Measurements from ENCODE around the gene MERTK. TPM values are rescaled to one million over a fixed set of nuclear protein-coding genes. Genes with fewer than 3 reads are reported as not detected.

MERTK gene
- total and polyA plus RNA-seq, 2 experiments from 2014 or later = 16.4 to 29.6 TPM

GRCh38 chr2:111984213-111984604, 85.8 kb downstream of the MERTK start:
- no peaks in the 10 kb centered on the region for H3K27me3 ChIP-seq
- H3K4me3 ChIP-seq = no peak overlapping the region
- H3K4me2 ChIP-seq = no peak overlapping the region
- H3K79me2 ChIP-seq = no peaks in the 10 kb centered on the region
- H3K36me3 ChIP-seq (replicated peaks; ENCODE audit: insufficient read depth, low read depth) = no peaks in the 10 kb centered on the region
- DNase-seq (ENCODE audit: low spot score) = no peak
- TF ChIP-seq EZH2 (IDR thresholded peaks at IDR 0.05; ENCODE audit: borderline replicate concordance) = no peak
- TF ChIP-seq CTCF (IDR thresholded peaks at IDR 0.05; ENCODE audit: poor library complexity) = no peak
- WGBS (ENCODE audit: low lambda C conversion rate, missing lambda C conversion rate) = 73% methylated on average over 4 of the region's 4 CpGs
- no peaks in the 10 kb centered on the region for H3K9me2 ChIP-seq (replicated peaks; ENCODE audit: insufficient read depth)
- H3K27ac ChIP-seq = peak overlapping the region; percentile 72
- no peaks in the 10 kb centered on the region for H4K20me1 ChIP-seq (ENCODE audit: insufficient read depth, poor library complexity, severe bottlenecking)
- H3K9me3 ChIP-seq (ENCODE audit: low read depth) = no peaks in the 10 kb centered on the region
- no peak overlapping the region for H2AFZ ChIP-seq
- peaks cover 24% of the 10 kb centered on the region for H3K4me1 ChIP-seq (ENCODE audit: insufficient read depth)

GRCh38 chr2:111985514-111985913, 87.1 kb downstream of the MERTK start:
- Histone ChIP-seq H3K79me2 (no peaks in the 10 kb centered on the region), H3K9me3 (ENCODE audit: low read depth) (no peaks in the 10 kb centered on the region), H3K4me3 (no peak overlapping the region), H2AFZ (no peak overlapping the region), H3K36me3 (replicated peaks; ENCODE audit: insufficient read depth, low read depth) (no peaks in the 10 kb centered on the region), H3K27me3 (no peaks in the 10 kb centered on the region), H3K4me1 (ENCODE audit: insufficient read depth) (peaks cover 24% of the 10 kb centered on the region), H3K27ac (peak overlapping the region; percentile 72), H3K9me2 (replicated peaks; ENCODE audit: insufficient read depth) (no peaks in the 10 kb centered on the region), H4K20me1 (ENCODE audit: insufficient read depth, poor library complexity, severe bottlenecking) (no peaks in the 10 kb centered on the region), H3K4me2 (no peak overlapping the region)
- WGBS (ENCODE audit: low lambda C conversion rate, missing lambda C conversion rate) = 71% methylated on average over 4 of the region's 4 CpGs
- TF ChIP-seq CTCF (IDR thresholded peaks at IDR 0.05; ENCODE audit: poor library complexity) (no peak), EZH2phosphoT487 (IDR thresholded peaks at IDR 0.05; ENCODE audit: low read depth, severe bottlenecking, unreplicated experiment) (no peak), EZH2 (IDR thresholded peaks at IDR 0.05; ENCODE audit: borderline replicate concordance) (no peak)
- DNase-seq (ENCODE audit: low spot score) = no peak

- Histone ChIP-seq H3K4me3 (no peak overlapping the region), H4K20me1 (ENCODE audit: insufficient read depth, poor library complexity, severe bottlenecking) (no peaks in the 10 kb centered on the region), H3K9me3 (ENCODE audit: low read depth) (no peaks in the 10 kb centered on the region), H3K27me3 (no peaks in the 10 kb centered on the region), H3K9me2 (replicated peaks; ENCODE audit: insufficient read depth) (no peaks in the 10 kb centered on the region), H3K36me3 (replicated peaks; ENCODE audit: insufficient read depth, low read depth) (no peaks in the 10 kb centered on the region), H3K27ac (peak overlapping the region; percentile 61), H2AFZ (no peak overlapping the region), H3K79me2 (no peaks in the 10 kb centered on the region), H3K4me2 (peak overlapping the region; percentile 10), H3K4me1 (ENCODE audit: insufficient read depth) (peaks cover 24% of the 10 kb centered on the region)
- TF ChIP-seq EZH2phosphoT487 (IDR thresholded peaks at IDR 0.05; ENCODE audit: low read depth, severe bottlenecking, unreplicated experiment) (no peak), CTCF (IDR thresholded peaks at IDR 0.05; ENCODE audit: poor library complexity) (no peak), EZH2 (IDR thresholded peaks at IDR 0.05; ENCODE audit: borderline replicate concordance) (no peak)
- 29% methylated on average over 6 of the region's 6 CpGs for WGBS (ENCODE audit: low lambda C conversion rate, missing lambda C conversion rate)
- no peak for DNase-seq (ENCODE audit: low spot score)
Observed at GRCh38 chr2:111986116-111986900, 87.9 kb downstream of the MERTK start.

Measured in hepatocyte (in vitro differentiated cells).